GM18909 (cell line): ENCODE results near the gene CSN2.

Experiments
- ATAC-seq: cut with Tn5 transposase; IDR thresholded peaks from one replicate; pipeline ENCODE4 v1.9.1; 2021; ENCODE audit warnings: mild to moderate bottlenecking; ENCODE audit not compliant: unreplicated experiment, poor library complexity

The CSN2 gene

GRCh38 chr4:69909195-69909594 lies 56.3 kb downstream of the CSN2 start:
- ATAC-seq = no peak

GRCh38 chr4:69907151-69907550 lies 58.4 kb downstream of the CSN2 start:
- ATAC-seq = no peak
